Measurements from ENCODE around the gene NUDT5. TPM values are rescaled to one million over a fixed set of nuclear protein-coding genes. Genes with fewer than 3 reads are reported as not detected.

The NUDT5 gene
- total and polyA plus RNA-seq, 2 of the 13 experiments (the other 11 are each of a cell fraction or from before 2014, with no cell fraction given), result 79.6 to 134 TPM

GRCh38 chr10:12195603-12196506 lies at the start of gene NUDT5, which contains the start of gene CDC123 (continued):
- TF ChIP-seq ZHX2 (IDR thresholded peaks at IDR 0.05; ENCODE audit: low read depth) (peak; percentile 60; the same call in 1 of the 2 replicates), ZHX2 (CRISPR knock-in tag; IDR thresholded peaks at IDR 0.05; ENCODE audit: borderline replicate concordance) (no peak), ESRRA (CRISPR knock-in tag; IDR thresholded peaks at IDR 0.05; ENCODE audit: low read depth) (no peak), HNRNPL (IDR thresholded peaks at IDR 0.05; ENCODE audit: low read depth, low read length) (no peak), DMAP1 (CRISPR knock-in tag; IDR thresholded peaks at IDR 0.05) (peak; percentile 93), REXO4 (CRISPR knock-in tag; IDR thresholded peaks at IDR 0.05; ENCODE audit: borderline replicate concordance) (no peak), CHD4 (IDR thresholded peaks at IDR 0.05; ENCODE audit: borderline replicate concordance, low read length) (no peak), SIX1 (CRISPR knock-in tag; IDR thresholded peaks at IDR 0.05; ENCODE audit: borderline replicate concordance) (no peak), SRSF1 (optimal IDR thresholded peaks at IDR 0.05; ENCODE audit: low read depth, low read length) (peak; percentile 15), ZNF720 (CRISPR knock-in tag; IDR thresholded peaks at IDR 0.05) (no peak), ZNF224 (CRISPR knock-in tag; IDR thresholded peaks at IDR 0.05) (peak; percentile 34), RFX5 (IDR thresholded peaks at IDR 0.05; ENCODE audit: low read depth, low read length) (peak; percentile 31; the same call in 1 of the 2 replicates), PCBP1 (IDR thresholded peaks at IDR 0.05; ENCODE audit: borderline replicate concordance, low read depth, low read length) (no peak; the same call in 1 of the 2 replicates), ZNF326 (CRISPR knock-in tag; IDR thresholded peaks at IDR 0.05; ENCODE audit: borderline replicate concordance) (no peak), AFF4 (CRISPR knock-in tag; IDR thresholded peaks at IDR 0.05) (no peak; the same call in 1 of the 2 replicates), ZNF335 (CRISPR knock-in tag; IDR thresholded peaks at IDR 0.05) (no peak)

All from HepG2 (cell line).